Right hindlimb (tissue), 1 donor: ENCODE data around the gene GHRL.

ENCODE experiments used
- DNase-seq: peaks from one replicate; pipeline ENCODE4 v3.0.0-alpha.2; 2018

GHRL gene

GRCh38 chr3:10294030-10294586 is 1.4 kb upstream of the GHRL start:
- no peak for DNase-seq

GRCh38 chr3:10291641-10292040 is 1.1 kb downstream of the GHRL start:
- no peak for DNase-seq

GRCh38 chr3:10290481-10291176 is 2.1 kb downstream of the GHRL start:
- no peak for DNase-seq

GRCh38 chr3:10289787-10290355 is 2.9 kb downstream of the GHRL start:
- DNase-seq, result no peak

GRCh38 chr3:10289077-10289476 is 3.7 kb downstream of the GHRL start:
- no peak for DNase-seq

- DNase-seq, result no peak
Measured at GRCh38 chr3:10288575-10288960, 4.2 kb downstream of the GHRL start.

GRCh38 chr3:10287936-10288574 is 4.7 kb downstream of the GHRL start:
- DNase-seq, result no peak

GRCh38 chr3:10286596-10287295 is 6.0 kb downstream of the GHRL start:
- no peak for DNase-seq

GRCh38 chr3:10286133-10286524 is 6.6 kb downstream of the GHRL start:
- DNase-seq, result no peak

GRCh38 chr3:10285272-10286132 is 7.2 kb downstream of the GHRL start:
- DNase-seq, result no peak

GRCh38 chr3:10284496-10284895 is 8.3 kb downstream of the GHRL start:
- DNase-seq, result no peak

GRCh38 chr3:10283638-10284037 is 9.1 kb downstream of the GHRL start:
- no peak for DNase-seq

- no peak for DNase-seq
Measured at GRCh38 chr3:10281951-10282350, 10.8 kb downstream of the GHRL start.

GRCh38 chr3:10280571-10280970 is 12.2 kb downstream of the GHRL start:
- no peak for DNase-seq

GRCh38 chr3:10280177-10280529 is 12.6 kb downstream of the GHRL start:
- DNase-seq, result no peak

- no peak for DNase-seq
Measured at GRCh38 chr3:10279384-10280176, 13.2 kb downstream of the GHRL start.

GRCh38 chr3:10278501-10278900 is 14.2 kb downstream of the GHRL start:
- DNase-seq, result no peak

- DNase-seq, result no peak
Measured at GRCh38 chr3:10277115-10277625, 15.6 kb downstream of the GHRL start.

- DNase-seq, result no peak
Measured at GRCh38 chr3:10274601-10275000, 18.1 kb downstream of the GHRL start.

GRCh38 chr3:10273702-10274305 is 18.9 kb downstream of the GHRL start:
- DNase-seq, result no peak

GRCh38 chr3:10272977-10273376 is 19.8 kb downstream of the GHRL start:
- no peak for DNase-seq
